HepG2 (cell line): ENCODE results near the gene C1QTNF5. TPM values are rescaled to one million over a fixed set of nuclear protein-coding genes. Genes with fewer than 3 reads are reported as not detected.
A peak's percentile ranks its signal among the peaks of the same experiment; 100 is the strongest.

Experiments
- ATAC-seq: fragments of 200-7000 bp; cut with Tn5 transposase; 3 replicates; pipeline ENCODE4 v1.9.1; 2020; ENCODE audit warnings: mild to moderate bottlenecking, moderate library complexity
- BruUV-seq: library from RNA; stranded (reverse); fragments of 400-500 nt; replicated peaks from 2 replicates; lab custom pipeline; 2021; lab: Mats Ljungman, UMichigan
- CTCF ChIA-PET: fragments of 300-600 bp; formaldehyde crosslinking; extraction: SDS; loops from one replicate; lab custom pipeline; 2021; ENCODE audit warnings: low total read pairs, inconsistent platforms, low intra/inter-chr PET ratio; lab: Yijun Ruan, JAX
- POLR2A ChIA-PET: fragments of 350-600 bp; sonication (Branson Sonifier 250); formaldehyde crosslinking; loops from one replicate; lab custom pipeline; 2020; ENCODE audit warnings: antibody characterized with exemption, inconsistent platforms; lab: Yijun Ruan, JAX
- DNase-seq: peaks from one replicate; pipeline ENCODE4 v3.0.0-alpha.2; 2015; ENCODE audit warnings: low spot score
- FAIRE-seq: peaks from 3 replicates; lab custom pipeline; 2011; peaks lifted over from hg19 to GRCh38; lab: Jason Lieb, UNC
- H2AFZ ChIP-seq: one replicate; pipeline ENCODE4 v1.6.1; 2011; ENCODE audit warnings: low read length, inconsistent platforms
- H3K27ac ChIP-seq: fragments of 300-600 bp; 3 replicates; pipeline ENCODE4 v1.8.0; 2011; ENCODE audit warnings: mixed run types, mild to moderate bottlenecking, mixed read lengths, low read length, inconsistent platforms; ENCODE audit not compliant: insufficient read depth; ENCODE audit errors: extremely low read length
- H3K27me3 ChIP-seq, 2 experiments: fragments of 200-600 bp in 1 of 2; 2 replicates in 1 of 2; 3 replicates in 1 of 2; pipeline versions ENCODE4 v1.6.0 to v1.8.0; 2011; ENCODE audit warnings: low read length in 2 of 2, mild to moderate bottlenecking in 2 of 2, moderate library complexity in 2 of 2, inconsistent platforms in 1 of 2; ENCODE audit not compliant: insufficient read depth in 2 of 2, control insufficient read depth in 1 of 2
- H3K36me3 ChIP-seq, 2 experiments: fragments of 200-600 bp in 1 of 2; replicated peaks in 1 of 2; 2 replicates in 1 of 2; 3 replicates in 1 of 2; pipeline versions ENCODE4 v1.5.1 to v1.8.0; 2011; ENCODE audit warnings: low read length in 2 of 2, inconsistent platforms in 1 of 2; ENCODE audit not compliant: insufficient read depth in 2 of 2, control insufficient read depth in 1 of 2
- H3K4me1 ChIP-seq: 2 replicates; pipeline ENCODE4 v1.5.1; 2012; ENCODE audit warnings: low read length, inconsistent platforms; ENCODE audit not compliant: insufficient read depth
- H3K4me2 ChIP-seq: 2 replicates; pipeline ENCODE4 v1.6.0; 2011; ENCODE audit warnings: low read depth, low read length, inconsistent platforms
- H3K4me3 ChIP-seq, 3 experiments: fragments of 200-600 bp in 1 of 3; sonication (generic), shearing (Covaris generic) in 1 of 3; replicated peaks in 1 of 3; 2 replicates each; pipeline ENCODE4 v1.5.1; 2011 to 2016; ENCODE audit warnings: low read length in 3 of 3, inconsistent platforms in 2 of 3, low read depth in 2 of 3, mild to moderate bottlenecking in 2 of 3, control low read depth in 1 of 3, mixed read lengths in 1 of 3; ENCODE audit not compliant: insufficient read depth in 1 of 3
- H3K79me2 ChIP-seq: one replicate; pipeline ENCODE4 v1.6.1; 2011; ENCODE audit warnings: low read length, inconsistent platforms; ENCODE audit not compliant: insufficient read depth
- H3K9ac ChIP-seq: 2 replicates; pipeline ENCODE4 v1.6.0; 2011; ENCODE audit warnings: mild to moderate bottlenecking, low read depth, low read length, inconsistent platforms; ENCODE audit not compliant: insufficient read depth
- H3K9me3 ChIP-seq: 2 replicates; pipeline ENCODE4 v1.5.1; 2012; ENCODE audit warnings: mild to moderate bottlenecking, low read length
- H4K20me1 ChIP-seq: 2 replicates; pipeline ENCODE4 v1.6.0; 2011; ENCODE audit warnings: inconsistent platforms, mild to moderate bottlenecking, low read length, moderate library complexity; ENCODE audit not compliant: insufficient read depth
- ERF ChIP-seq: IDR thresholded peaks from 2 replicates; pipeline ENCODE4 v1.6.1; 2018; ENCODE audit warnings: missing biosample characterization, missing genetic modification reagents
- IKZF1 ChIP-seq: fragments of 450-650 bp; IDR thresholded peaks from 2 replicates; pipeline ENCODE4 v1.7.1; 2016
- IRF2 ChIP-seq: IDR thresholded peaks from 2 replicates; pipeline ENCODE4 v1.6.1; 2018; ENCODE audit warnings: missing genetic modification reagents, missing compliant biosample characterization
- KMT2A ChIP-seq: sonication (generic); formaldehyde crosslinking; IDR thresholded peaks from 2 replicates; pipeline ENCODE4 v1.4.0; 2020; ENCODE audit warnings: missing genetic modification reagents
- POLR2G ChIP-seq: fragments of 200-400 bp; formaldehyde crosslinking; IDR thresholded peaks from 2 replicates; pipeline ENCODE4 v1.6.1; 2018; ENCODE audit warnings: mild to moderate bottlenecking, low read depth, low read length, moderate library complexity
- RAD21 ChIP-seq: fragments of 450-650 bp; formaldehyde crosslinking; IDR thresholded peaks from 2 replicates; pipeline ENCODE4 v1.5.0; 2020; ENCODE audit warnings: mild to moderate bottlenecking
- RBM22 ChIP-seq: fragments of 200-400 bp; formaldehyde crosslinking; optimal IDR thresholded peaks from 2 replicates; pipeline ENCODE3; 2017; ENCODE audit warnings: mild to moderate bottlenecking, low read length, moderate library complexity
- RXRB ChIP-seq: IDR thresholded peaks from 2 replicates; pipeline ENCODE4 v1.6.1; 2016; ENCODE audit warnings: borderline replicate concordance, missing genetic modification reagents, missing compliant biosample characterization
- SAP130 ChIP-seq: IDR thresholded peaks from 2 replicates; pipeline ENCODE4 v1.6.1; 2016; ENCODE audit warnings: low read depth
- SETDB1 ChIP-seq: sonication (generic); formaldehyde crosslinking; IDR thresholded peaks from 2 replicates; pipeline ENCODE4 v1.5.1; 2020; ENCODE audit warnings: missing genetic modification reagents, mild to moderate bottlenecking, borderline replicate concordance
- SMC3 ChIP-seq: IDR thresholded peaks from 2 replicates; pipeline ENCODE4 v1.6.1; 2011; ENCODE audit warnings: low read length, improper control_type of control experiment
- SOX5 ChIP-seq: IDR thresholded peaks from 2 replicates; pipeline ENCODE4 v1.6.1; 2016; ENCODE audit warnings: borderline replicate concordance
- STAG1 ChIP-seq: sonication (generic); formaldehyde crosslinking; IDR thresholded peaks from 2 replicates; pipeline ENCODE4 v1.4.0; 2020; ENCODE audit warnings: missing genetic modification reagents
- THAP11 ChIP-seq: IDR thresholded peaks from 2 replicates; pipeline ENCODE4 v1.6.1; 2016; ENCODE audit warnings: missing biosample characterization, missing genetic modification reagents
- ZNF180 ChIP-seq: sonication (generic); formaldehyde crosslinking; IDR thresholded peaks from 2 replicates; pipeline ENCODE4 v1.4.0; 2020; ENCODE audit warnings: low read depth, missing genetic modification reagents, borderline replicate concordance
- ZNF317 ChIP-seq: sonication (generic); formaldehyde crosslinking; IDR thresholded peaks from 2 replicates; pipeline ENCODE4 v1.5.0; 2020; ENCODE audit warnings: mild to moderate bottlenecking, missing genetic modification reagents
- WGBS: methylation state at CpG from one replicate; pipeline ENCODE4 v1.1.6; 2017; ENCODE audit warnings: low lambda C conversion rate; 5-methylcytosine and 5-hydroxymethylcytosine counted together
- in situ Hi-C: cut with HindIII; loops from 2 replicates; pipeline ENCODE4 v1.10.0; 2017; ENCODE audit warnings: low pct_unique_long_range_greater_than_20kb; ENCODE audit not compliant: extremely low pct_ligation_motif_present
- intact Hi-C: fragments of 100-400 bp; cut with micrococcal nuclease; formaldehyde crosslinking; loops from one replicate; pipeline ENCODE4 v1.10.0; 2022; ENCODE audit not compliant: unreplicated experiment
- polyA plus RNA-seq, 8 experiments: library from polyadenylated mRNA; depleted of rRNA in 3 of 8; stranded (reverse) in 7 of 8; unstranded in 1 of 8; fragments of >200 nt; fragmentation: Illumina TruSeq in 4 of 8; extraction: Trizol in 4 of 8; gene quantifications; 2 replicates each; pipeline versions ENCODE4 v1.2.1 to v1.2.3, GENCODE V29; 2011 to 2016; ENCODE audit warnings: low read depth in 4 of 8, missing spikeins in 1 of 8, mixed read lengths in 1 of 8; ENCODE audit not compliant: insufficient read depth in 1 of 8
- total RNA-seq, 5 experiments: library from RNA; depleted of rRNA; stranded (reverse); fragments of >200 nt; fragmentation: Illumina TruSeq; extraction: Trizol; gene quantifications; 2 replicates each; pipeline ENCODE4 v1.2.3, GENCODE V29; 2016; ENCODE audit warnings: low read depth in 1 of 5
- TF ChIP-seq, protein P1 (sequence below): sonication (generic); formaldehyde crosslinking; IDR thresholded peaks from 2 replicates; pipeline ENCODE4 v1.4.0; 2020; ENCODE audit warnings: missing genetic modification reagents
- TF ChIP-seq, protein P2 (sequence below): sonication (generic); formaldehyde crosslinking; IDR thresholded peaks from 2 replicates; pipeline ENCODE4 v1.5.1; 2020; ENCODE audit warnings: mild to moderate bottlenecking, moderate library complexity, missing genetic modification reagents

Gene C1QTNF5
- total and polyA plus RNA-seq, 2 of the 13 experiments (the other 11 are each of a cell fraction or from before 2014, with no cell fraction given) = 0.86 to 1.2 TPM

DNA sequence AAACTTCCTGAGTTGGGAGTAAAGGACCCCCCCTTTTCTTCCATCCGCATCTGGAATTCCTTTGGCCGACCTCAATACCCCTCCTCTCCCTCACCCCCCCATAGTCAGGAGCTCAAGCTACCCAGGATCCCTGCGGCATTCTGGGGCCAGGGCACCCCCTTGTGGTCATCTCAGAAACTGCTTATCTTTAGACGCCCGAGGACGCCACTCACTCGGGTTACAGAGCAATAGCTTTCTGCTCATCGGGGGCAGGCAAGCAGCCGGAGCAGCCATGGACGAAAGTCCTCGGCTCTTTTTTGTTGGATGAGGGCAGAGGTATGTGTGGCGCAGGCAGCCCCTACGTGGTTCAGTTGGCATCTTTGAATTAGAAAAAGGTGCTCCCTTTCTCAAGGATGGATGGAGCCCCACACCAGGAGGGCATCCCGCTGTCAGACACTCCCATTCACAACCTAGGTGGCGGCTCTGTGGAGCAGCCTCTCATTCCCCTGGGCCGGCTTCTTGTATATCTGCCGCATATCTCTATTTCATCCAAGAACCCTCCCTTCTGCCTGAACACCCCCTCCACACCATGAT is 2.3 kb downstream of the C1QTNF5 start:
- no peak overlapping the region for H3K27ac ChIP-seq
- no TSS peak for BruUV-seq
- H3K9me3 ChIP-seq = no peaks in the 10 kb centered on the region
- H3K36me3 ChIP-seq = peaks cover 8 to 14% of the 10 kb centered on the region in 2 experiments; a peak in 4 of 5 replicates
- FAIRE-seq (peak; percentile 30), DNase-seq (peak; percentile 57), ATAC-seq (peak; percentile 43)
- POLR2A ChIA-PET = interaction anchor here (0.6 to 2.3 kb wide), 12 partner anchors 10 to 222 kb away, joined by 3 to 29 read pairs (median 4); partner anchors contain the start of genes CBL, MCAM and USP2
- peaks cover 4% of the 10 kb centered on the region; the same call in 1 of the 2 replicates for H4K20me1 ChIP-seq
- CTCF ChIA-PET = interaction anchor here (1.3 to 1.9 kb wide), 4 partner anchors 14 to 43 kb away, joined by 4 to 17 read pairs (median 9); partner anchors contain the start of gene USP2
- H3K9ac ChIP-seq = no peak overlapping the region
- in situ Hi-C loops = loop anchor here (5.0 to 10.0 kb wide), 2 partner anchors 34 to 136 kb away; no protein-coding TSS in a partner anchor
- H3K4me3 ChIP-seq = no peak overlapping the region
- H3K79me2 ChIP-seq = peaks cover 24% of the 10 kb centered on the region
- H3K4me2 ChIP-seq = peak overlapping the region; percentile 35; the same call in 1 of the 2 replicates
- peaks cover 0 to 26% of the 10 kb centered on the region in 2 experiments; a peak in 3 of 5 replicates for H3K27me3 ChIP-seq
- H2AFZ ChIP-seq = no peak overlapping the region
- intact Hi-C loops = loop anchor here (1.0 kb wide), 1 partner anchor 36 kb away; no protein-coding TSS in a partner anchor
- 25% methylated on average over 16 of the region's 17 CpGs for WGBS
- peaks cover 57% of the 10 kb centered on the region for H3K4me1 ChIP-seq
- no peak; the same call in 1 of the 2 replicates for TF ChIP-seq POLR2G
- 0 out of 2 replicates have a peak, but pooled peaks have one; percentile 35 for TF ChIP-seq IRF2 (CRISPR knock-in tag)
- TF ChIP-seq RAD21 = 0 out of 2 replicates have a peak, but pooled peaks have one; percentile 50
- TF ChIP-seq, protein P1, sequence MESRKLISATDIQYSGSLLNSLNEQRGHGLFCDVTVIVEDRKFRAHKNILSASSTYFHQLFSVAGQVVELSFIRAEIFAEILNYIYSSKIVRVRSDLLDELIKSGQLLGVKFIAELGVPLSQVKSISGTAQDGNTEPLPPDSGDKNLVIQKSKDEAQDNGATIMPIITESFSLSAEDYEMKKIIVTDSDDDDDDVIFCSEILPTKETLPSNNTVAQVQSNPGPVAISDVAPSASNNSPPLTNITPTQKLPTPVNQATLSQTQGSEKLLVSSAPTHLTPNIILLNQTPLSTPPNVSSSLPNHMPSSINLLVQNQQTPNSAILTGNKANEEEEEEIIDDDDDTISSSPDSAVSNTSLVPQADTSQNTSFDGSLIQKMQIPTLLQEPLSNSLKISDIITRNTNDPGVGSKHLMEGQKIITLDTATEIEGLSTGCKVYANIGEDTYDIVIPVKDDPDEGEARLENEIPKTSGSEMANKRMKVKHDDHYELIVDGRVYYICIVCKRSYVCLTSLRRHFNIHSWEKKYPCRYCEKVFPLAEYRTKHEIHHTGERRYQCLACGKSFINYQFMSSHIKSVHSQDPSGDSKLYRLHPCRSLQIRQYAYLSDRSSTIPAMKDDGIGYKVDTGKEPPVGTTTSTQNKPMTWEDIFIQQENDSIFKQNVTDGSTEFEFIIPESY (CRISPR knock-in tag) = peak; percentile 52; the same call in 1 of the 2 replicates
- TF ChIP-seq SETDB1 = no peak
- peak; percentile 52 for TF ChIP-seq STAG1 (CRISPR knock-in tag)
- TF ChIP-seq SAP130 (CRISPR knock-in tag) = peak; percentile 17; the same call in 1 of the 2 replicates
- TF ChIP-seq RXRB (CRISPR knock-in tag) = no peak
- no peak for TF ChIP-seq IKZF1
- peak; percentile 76 for TF ChIP-seq SMC3
- TF ChIP-seq ZNF180 (CRISPR knock-in tag) = no peak
- no peak for TF ChIP-seq SOX5 (CRISPR knock-in tag)
- TF ChIP-seq ERF = peak; percentile 33; the same call in 1 of the 2 replicates
- 0 out of 2 replicates have a peak, but pooled peaks have one; percentile 18 for TF ChIP-seq THAP11
- TF ChIP-seq KMT2A (CRISPR knock-in tag) = 0 out of 2 replicates have a peak, but pooled peaks have one; percentile 33
- peak; percentile 42 for TF ChIP-seq RBM22
- TF ChIP-seq, protein P2, sequence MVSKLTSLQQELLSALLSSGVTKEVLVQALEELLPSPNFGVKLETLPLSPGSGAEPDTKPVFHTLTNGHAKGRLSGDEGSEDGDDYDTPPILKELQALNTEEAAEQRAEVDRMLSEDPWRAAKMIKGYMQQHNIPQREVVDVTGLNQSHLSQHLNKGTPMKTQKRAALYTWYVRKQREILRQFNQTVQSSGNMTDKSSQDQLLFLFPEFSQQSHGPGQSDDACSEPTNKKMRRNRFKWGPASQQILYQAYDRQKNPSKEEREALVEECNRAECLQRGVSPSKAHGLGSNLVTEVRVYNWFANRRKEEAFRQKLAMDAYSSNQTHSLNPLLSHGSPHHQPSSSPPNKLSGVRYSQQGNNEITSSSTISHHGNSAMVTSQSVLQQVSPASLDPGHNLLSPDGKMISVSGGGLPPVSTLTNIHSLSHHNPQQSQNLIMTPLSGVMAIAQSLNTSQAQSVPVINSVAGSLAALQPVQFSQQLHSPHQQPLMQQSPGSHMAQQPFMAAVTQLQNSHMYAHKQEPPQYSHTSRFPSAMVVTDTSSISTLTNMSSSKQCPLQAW (CRISPR knock-in tag) = peak; percentile 29; the same call in 1 of the 2 replicates
- peak; percentile 28; the same call in 1 of the 2 replicates for TF ChIP-seq ZNF317
